HepG2 (cell line): ENCODE results near the gene EMILIN3. TPM values are rescaled to one million over a fixed set of nuclear protein-coding genes. Genes with fewer than 3 reads are reported as not detected.
A peak's percentile ranks its signal among the peaks of the same experiment; 100 is the strongest.

Experiments
- CHD2 ChIP-seq: IDR thresholded peaks from 2 replicates; pipeline ENCODE4 v1.6.1; 2011; ENCODE audit warnings: low read depth, low read length, improper control_type of control experiment
- DMAP1 ChIP-seq: IDR thresholded peaks from 2 replicates; pipeline ENCODE4 v1.6.1; 2016
- HMGXB3 ChIP-seq: sonication (generic); formaldehyde crosslinking; IDR thresholded peaks from 2 replicates; pipeline ENCODE4 v1.4.0; 2020; ENCODE audit warnings: missing genetic modification reagents, borderline replicate concordance
- MED1 ChIP-seq: sonication (generic); formaldehyde crosslinking; IDR thresholded peaks from 2 replicates; pipeline ENCODE4 v1.4.0; 2020; ENCODE audit warnings: missing genetic modification reagents
- MTF1 ChIP-seq: sonication (generic); formaldehyde crosslinking; IDR thresholded peaks from 2 replicates; pipeline ENCODE4 v1.5.0; 2020; ENCODE audit warnings: missing genetic modification reagents
- NCOA1 ChIP-seq: sonication (generic); formaldehyde crosslinking; IDR thresholded peaks from 2 replicates; pipeline ENCODE4 v1.9.0; 2021; ENCODE audit warnings: missing genetic modification reagents
- RCOR2 ChIP-seq: IDR thresholded peaks from 2 replicates; pipeline ENCODE4 v1.6.1; 2016; ENCODE audit warnings: missing biosample characterization, missing genetic modification reagents
- SMAD1 ChIP-seq: sonication (generic); formaldehyde crosslinking; IDR thresholded peaks from 2 replicates; pipeline ENCODE4 v1.4.0; 2020; ENCODE audit warnings: missing genetic modification reagents, low read depth, mild to moderate bottlenecking, borderline replicate concordance
- TBX2 ChIP-seq: sonication (generic); formaldehyde crosslinking; IDR thresholded peaks from 2 replicates; pipeline ENCODE4 v1.5.0; 2020; ENCODE audit warnings: missing genetic modification reagents, mild to moderate bottlenecking, borderline replicate concordance
- YEATS2 ChIP-seq: sonication (generic); formaldehyde crosslinking; IDR thresholded peaks from 2 replicates; pipeline ENCODE4 v1.4.0; 2020; ENCODE audit warnings: missing genetic modification reagents, borderline replicate concordance
- YY1 ChIP-seq: IDR thresholded peaks from 2 replicates; pipeline ENCODE4 v1.6.1; 2011; ENCODE audit warnings: low read length, low read depth, moderate library complexity, mild to moderate bottlenecking; ENCODE audit not compliant: insufficient read depth, insufficient replicate concordance
- ZBTB38 ChIP-seq: sonication (generic); formaldehyde crosslinking; IDR thresholded peaks from 2 replicates; pipeline ENCODE4 v1.5.1; 2020; ENCODE audit warnings: mild to moderate bottlenecking, missing genetic modification reagents
- ZNF343 ChIP-seq: sonication (generic); formaldehyde crosslinking; IDR thresholded peaks from 2 replicates; pipeline ENCODE4 v1.4.0; 2020; ENCODE audit warnings: mild to moderate bottlenecking, missing genetic modification reagents
- polyA plus RNA-seq, 8 experiments: library from polyadenylated mRNA; depleted of rRNA in 3 of 8; stranded (reverse) in 7 of 8; unstranded in 1 of 8; fragments of >200 nt; fragmentation: Illumina TruSeq in 4 of 8; extraction: Trizol in 4 of 8; gene quantifications; 2 replicates each; pipeline versions ENCODE4 v1.2.1 to v1.2.3, GENCODE V29; 2011 to 2016; ENCODE audit warnings: low read depth in 4 of 8, missing spikeins in 1 of 8, mixed read lengths in 1 of 8; ENCODE audit not compliant: insufficient read depth in 1 of 8
- total RNA-seq, 5 experiments: library from RNA; depleted of rRNA; stranded (reverse); fragments of >200 nt; fragmentation: Illumina TruSeq; extraction: Trizol; gene quantifications; 2 replicates each; pipeline ENCODE4 v1.2.3, GENCODE V29; 2016; ENCODE audit warnings: low read depth in 1 of 5
- TF ChIP-seq, protein P1 (sequence below): sonication (generic); formaldehyde crosslinking; IDR thresholded peaks from 2 replicates; pipeline ENCODE4 v1.4.0; 2020; ENCODE audit warnings: low read depth, missing genetic modification reagents
- TF ChIP-seq, protein P2 (sequence below): sonication (generic); formaldehyde crosslinking; IDR thresholded peaks from 2 replicates; pipeline ENCODE4 v1.5.0; 2020; ENCODE audit warnings: mild to moderate bottlenecking, missing genetic modification reagents, borderline replicate concordance
- TF ChIP-seq, protein P3 (sequence below): IDR thresholded peaks from 2 replicates; pipeline ENCODE4 v1.4.0; 2020; ENCODE audit warnings: mild to moderate bottlenecking, missing genetic modification reagents

Gene EMILIN3
- total and polyA plus RNA-seq, 2 of the 13 experiments (the other 11 are each of a cell fraction or from before 2014, with no cell fraction given) = 0.25 to 0.29 TPM

DNA sequence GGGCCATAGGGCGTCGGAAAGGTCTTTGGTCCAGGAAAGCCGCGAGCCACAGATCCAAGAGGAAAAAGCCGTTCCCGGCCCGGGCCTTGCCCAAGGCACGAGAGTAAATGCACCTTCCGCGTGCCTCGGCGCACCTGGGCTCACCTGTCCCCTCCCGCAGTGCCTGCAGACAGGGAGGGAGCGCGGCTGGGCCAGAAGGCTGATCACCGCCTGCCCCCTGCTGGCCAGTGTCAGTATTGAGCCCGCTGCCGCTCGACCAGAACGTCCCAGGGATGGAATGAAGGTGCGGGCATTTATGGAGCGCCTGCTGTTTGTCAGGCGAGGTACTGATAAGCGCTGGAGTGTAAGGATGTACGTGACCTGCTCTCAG, 26.7 kb downstream of the EMILIN3 start (continued):
- TF ChIP-seq HMGXB3 (CRISPR knock-in tag) = peak; percentile 14; the same call in 1 of the 2 replicates
- no peak for TF ChIP-seq MTF1 (CRISPR knock-in tag)
- peak; percentile 88 for TF ChIP-seq RCOR2
- TF ChIP-seq, protein P1, sequence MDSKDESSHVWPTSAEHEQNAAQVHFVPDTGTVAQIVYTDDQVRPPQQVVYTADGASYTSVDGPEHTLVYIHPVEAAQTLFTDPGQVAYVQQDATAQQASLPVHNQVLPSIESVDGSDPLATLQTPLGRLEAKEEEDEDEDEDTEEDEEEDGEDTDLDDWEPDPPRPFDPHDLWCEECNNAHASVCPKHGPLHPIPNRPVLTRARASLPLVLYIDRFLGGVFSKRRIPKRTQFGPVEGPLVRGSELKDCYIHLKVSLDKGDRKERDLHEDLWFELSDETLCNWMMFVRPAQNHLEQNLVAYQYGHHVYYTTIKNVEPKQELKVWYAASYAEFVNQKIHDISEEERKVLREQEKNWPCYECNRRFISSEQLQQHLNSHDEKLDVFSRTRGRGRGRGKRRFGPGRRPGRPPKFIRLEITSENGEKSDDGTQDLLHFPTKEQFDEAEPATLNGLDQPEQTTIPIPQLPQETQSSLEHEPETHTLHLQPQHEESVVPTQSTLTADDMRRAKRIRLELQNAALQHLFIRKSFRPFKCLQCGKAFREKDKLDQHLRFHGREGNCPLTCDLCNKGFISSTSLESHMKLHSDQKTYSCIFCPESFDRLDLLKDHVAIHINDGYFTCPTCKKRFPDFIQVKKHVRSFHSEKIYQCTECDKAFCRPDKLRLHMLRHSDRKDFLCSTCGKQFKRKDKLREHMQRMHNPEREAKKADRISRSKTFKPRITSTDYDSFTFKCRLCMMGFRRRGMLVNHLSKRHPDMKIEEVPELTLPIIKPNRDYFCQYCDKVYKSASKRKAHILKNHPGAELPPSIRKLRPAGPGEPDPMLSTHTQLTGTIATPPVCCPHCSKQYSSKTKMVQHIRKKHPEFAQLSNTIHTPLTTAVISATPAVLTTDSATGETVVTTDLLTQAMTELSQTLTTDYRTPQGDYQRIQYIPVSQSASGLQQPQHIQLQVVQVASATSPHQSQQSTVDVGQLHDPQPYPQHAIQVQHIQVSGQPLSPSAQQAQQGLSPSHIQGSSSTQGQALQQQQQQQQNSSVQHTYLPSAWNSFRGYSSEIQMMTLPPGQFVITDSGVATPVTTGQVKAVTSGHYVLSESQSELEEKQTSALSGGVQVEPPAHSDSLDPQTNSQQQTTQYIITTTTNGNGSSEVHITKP = no peak
- TF ChIP-seq MED1 (CRISPR knock-in tag) = peak; percentile 64; the same call in 1 of the 2 replicates
- no peak; the same call in 1 of the 2 replicates for TF ChIP-seq NCOA1 (CRISPR knock-in tag)
- TF ChIP-seq YEATS2 (CRISPR knock-in tag) = no peak
- TF ChIP-seq ZBTB38 (CRISPR knock-in tag) = peak; percentile 84
- TF ChIP-seq, protein P2, sequence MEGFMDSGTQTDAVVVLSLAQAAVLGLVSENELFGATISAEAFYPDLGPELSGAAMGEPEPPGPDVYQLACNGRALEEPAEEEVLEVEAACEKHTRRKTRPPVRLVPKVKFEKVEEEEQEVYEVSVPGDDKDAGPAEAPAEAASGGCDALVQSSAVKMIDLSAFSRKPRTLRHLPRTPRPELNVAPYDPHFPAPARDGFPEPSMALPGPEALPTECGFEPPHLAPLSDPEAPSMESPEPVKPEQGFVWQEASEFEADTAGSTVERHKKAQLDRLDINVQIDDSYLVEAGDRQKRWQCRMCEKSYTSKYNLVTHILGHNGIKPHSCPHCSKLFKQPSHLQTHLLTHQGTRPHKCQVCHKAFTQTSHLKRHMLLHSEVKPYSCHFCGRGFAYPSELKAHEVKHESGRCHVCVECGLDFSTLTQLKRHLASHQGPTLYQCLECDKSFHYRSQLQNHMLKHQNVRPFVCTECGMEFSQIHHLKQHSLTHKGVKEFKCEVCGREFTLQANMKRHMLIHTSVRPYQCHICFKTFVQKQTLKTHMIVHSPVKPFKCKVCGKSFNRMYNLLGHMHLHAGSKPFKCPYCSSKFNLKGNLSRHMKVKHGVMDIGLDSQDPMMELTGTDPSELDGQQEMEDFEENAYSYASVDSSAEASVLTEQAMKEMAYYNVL (CRISPR knock-in tag) = peak; percentile 49; the same call in 1 of the 2 replicates
- no peak for TF ChIP-seq DMAP1 (CRISPR knock-in tag)
- peak; percentile 100 for TF ChIP-seq SMAD1 (CRISPR knock-in tag)
- TF ChIP-seq, protein P3, sequence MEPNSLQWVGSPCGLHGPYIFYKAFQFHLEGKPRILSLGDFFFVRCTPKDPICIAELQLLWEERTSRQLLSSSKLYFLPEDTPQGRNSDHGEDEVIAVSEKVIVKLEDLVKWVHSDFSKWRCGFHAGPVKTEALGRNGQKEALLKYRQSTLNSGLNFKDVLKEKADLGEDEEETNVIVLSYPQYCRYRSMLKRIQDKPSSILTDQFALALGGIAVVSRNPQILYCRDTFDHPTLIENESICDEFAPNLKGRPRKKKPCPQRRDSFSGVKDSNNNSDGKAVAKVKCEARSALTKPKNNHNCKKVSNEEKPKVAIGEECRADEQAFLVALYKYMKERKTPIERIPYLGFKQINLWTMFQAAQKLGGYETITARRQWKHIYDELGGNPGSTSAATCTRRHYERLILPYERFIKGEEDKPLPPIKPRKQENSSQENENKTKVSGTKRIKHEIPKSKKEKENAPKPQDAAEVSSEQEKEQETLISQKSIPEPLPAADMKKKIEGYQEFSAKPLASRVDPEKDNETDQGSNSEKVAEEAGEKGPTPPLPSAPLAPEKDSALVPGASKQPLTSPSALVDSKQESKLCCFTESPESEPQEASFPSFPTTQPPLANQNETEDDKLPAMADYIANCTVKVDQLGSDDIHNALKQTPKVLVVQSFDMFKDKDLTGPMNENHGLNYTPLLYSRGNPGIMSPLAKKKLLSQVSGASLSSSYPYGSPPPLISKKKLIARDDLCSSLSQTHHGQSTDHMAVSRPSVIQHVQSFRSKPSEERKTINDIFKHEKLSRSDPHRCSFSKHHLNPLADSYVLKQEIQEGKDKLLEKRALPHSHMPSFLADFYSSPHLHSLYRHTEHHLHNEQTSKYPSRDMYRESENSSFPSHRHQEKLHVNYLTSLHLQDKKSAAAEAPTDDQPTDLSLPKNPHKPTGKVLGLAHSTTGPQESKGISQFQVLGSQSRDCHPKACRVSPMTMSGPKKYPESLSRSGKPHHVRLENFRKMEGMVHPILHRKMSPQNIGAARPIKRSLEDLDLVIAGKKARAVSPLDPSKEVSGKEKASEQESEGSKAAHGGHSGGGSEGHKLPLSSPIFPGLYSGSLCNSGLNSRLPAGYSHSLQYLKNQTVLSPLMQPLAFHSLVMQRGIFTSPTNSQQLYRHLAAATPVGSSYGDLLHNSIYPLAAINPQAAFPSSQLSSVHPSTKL (CRISPR knock-in tag) = peak; percentile 71
- TF ChIP-seq ZNF343 = no peak
- TF ChIP-seq TBX2 = no peak; the same call in 1 of the 2 replicates
- TF ChIP-seq YY1 = peak; percentile 57
- no peak; the same call in 1 of the 2 replicates for TF ChIP-seq CHD2
